SK-N-SH (cell line): ENCODE data around the gene SUPT5H. TPM values are rescaled to one million over a fixed set of nuclear protein-coding genes. Genes with fewer than 3 reads are reported as not detected.

Experiments used
- CTCF ChIA-PET: fragments of 300-600, 350-600 bp; formaldehyde crosslinking; extraction: SDS; loops from one replicate; lab custom pipeline; 2021; lab: Yijun Ruan, JAX
- POLR2A ChIA-PET: fragments of 350-600 bp; sonication (Branson Sonifier 250); formaldehyde crosslinking; extraction: SDS; loops from one replicate; lab custom pipeline; 2020; ENCODE audit warnings: antibody characterized with exemption, inconsistent platforms; lab: Yijun Ruan, JAX
- DNase-seq: peaks from one replicate; pipeline ENCODE4 v3.0.0; 2012
- H2AFZ ChIP-seq: fragments of 200-600 bp; sonication (generic); 2 replicates; pipeline ENCODE4 v1.8.1; 2016; ENCODE audit warnings: antibody characterized with exemption, mild to moderate bottlenecking, low read depth
- H3F3A ChIP-seq: fragments of 200-600 bp; sonication (generic); replicated peaks from 2 replicates; pipeline ENCODE3; 2016; ENCODE audit warnings: antibody characterized with exemption, mild to moderate bottlenecking; ENCODE audit not compliant: insufficient read depth
- H3K27ac ChIP-seq, 2 experiments: fragments of 200-500 bp in 1 of 2; fragments of 200-600 bp in 1 of 2; sonication (Bioruptor generic) in 1 of 2; sonication (generic), shearing (Covaris generic) in 1 of 2; 2 replicates each; pipeline versions ENCODE4 v1.5.1 to v1.6.1; 2014 to 2016; ENCODE audit warnings: low read depth in 2 of 2, inconsistent platforms in 1 of 2, low read length in 1 of 2, mild to moderate bottlenecking in 1 of 2, mixed read lengths in 1 of 2
- H3K27me3 ChIP-seq: fragments of 200-600 bp; sonication (generic), shearing (Covaris generic); 2 replicates; pipeline ENCODE4 v1.6.1; 2016; ENCODE audit warnings: mixed run types; ENCODE audit not compliant: insufficient read depth
- H3K36me3 ChIP-seq, 2 experiments: fragments of 200-500 bp in 1 of 2; fragments of 200-600 bp in 1 of 2; sonication (Bioruptor generic) in 1 of 2; sonication (generic) in 1 of 2; replicated peaks in 1 of 2; 2 replicates each; pipeline versions ENCODE3 to v1.5.1; 2014 to 2016; ENCODE audit warnings: low read length in 1 of 2, mild to moderate bottlenecking in 1 of 2; ENCODE audit not compliant: insufficient read depth in 2 of 2, control insufficient read depth in 1 of 2
- H3K4me1 ChIP-seq, 2 experiments: fragments of 200-500 bp in 1 of 2; fragments of 200-600 bp in 1 of 2; sonication (Bioruptor generic) in 1 of 2; sonication (generic), shearing (Covaris generic) in 1 of 2; 2 replicates each; pipeline versions ENCODE4 v1.5.1 to v1.6.1; 2014 to 2016; ENCODE audit warnings: low read depth in 1 of 2, low read length in 1 of 2, mixed run types in 1 of 2; ENCODE audit not compliant: insufficient read depth in 2 of 2, control insufficient read depth in 1 of 2
- H3K4me2 ChIP-seq: fragments of 200-600 bp; sonication (generic), shearing (Covaris generic); 2 replicates; pipeline ENCODE4 v1.6.1; 2017; ENCODE audit warnings: mixed run types
- H3K4me3 ChIP-seq, 2 experiments: fragments of 200-500 bp in 1 of 2; fragments of 200-600 bp in 1 of 2; sonication (Bioruptor generic) in 1 of 2; sonication (generic), shearing (Covaris generic) in 1 of 2; 2 replicates each; pipeline versions ENCODE4 v1.5.1 to v1.8.1; 2014 to 2016; ENCODE audit warnings: low read depth in 2 of 2, inconsistent platforms in 1 of 2, low read length in 1 of 2, mild to moderate bottlenecking in 1 of 2, mixed read lengths in 1 of 2, moderate library complexity in 1 of 2
- H3K79me2 ChIP-seq: fragments of 200-600 bp; sonication (generic); 2 replicates; pipeline ENCODE4 v1.8.1; 2017; ENCODE audit warnings: mild to moderate bottlenecking; ENCODE audit not compliant: insufficient read depth
- H3K9ac ChIP-seq: fragments of 200-600 bp; sonication (generic); 2 replicates; pipeline ENCODE4 v1.6.1; 2017; ENCODE audit warnings: mixed run types
- H3K9me2 ChIP-seq: fragments of 200-600 bp; sonication (generic); 2 replicates; pipeline ENCODE4 v1.6.1; 2017; ENCODE audit warnings: mixed run types
- H3K9me3 ChIP-seq: fragments of 200-600 bp; sonication (generic); 2 replicates; pipeline ENCODE4 v1.6.1; 2017; ENCODE audit warnings: mixed run types, mild to moderate bottlenecking, moderate library complexity
- H4K20me1 ChIP-seq: fragments of 200-600 bp; sonication (generic); 2 replicates; pipeline ENCODE4 v1.6.1; 2017; ENCODE audit warnings: mild to moderate bottlenecking, mixed run types; ENCODE audit not compliant: insufficient read depth
- CHD2 ChIP-seq: fragments of 150-350 bp; IDR thresholded peaks from 2 replicates; pipeline ENCODE4 v1.6.1; 2018; ENCODE audit warnings: low read length; ENCODE audit not compliant: partially characterized antibody
- EP300 ChIP-seq, 2 experiments: IDR thresholded peaks; 2 replicates each; pipeline versions ENCODE4 v1.4.0 to v1.6.1; 2012; ENCODE audit warnings: borderline replicate concordance in 1 of 2, low read depth in 1 of 2, low read length in 1 of 2
- EZH2phosphoT487 ChIP-seq: fragments of 200-600 bp; sonication (generic); IDR thresholded peaks from 2 replicates; pipeline ENCODE4 v1.6.1; 2017; ENCODE audit warnings: low read depth, mixed run types, mild to moderate bottlenecking, antibody characterized with exemption, moderate library complexity, borderline replicate concordance
- FOSL2 ChIP-seq: IDR thresholded peaks from 2 replicates; pipeline ENCODE4 v1.4.0; 2012; ENCODE audit warnings: low read depth, mild to moderate bottlenecking, moderate library complexity, borderline replicate concordance
- FOXM1 ChIP-seq: IDR thresholded peaks from 2 replicates; pipeline ENCODE4 v1.4.0; 2012; ENCODE audit warnings: low read depth, mild to moderate bottlenecking
- GABPA ChIP-seq: IDR thresholded peaks from 2 replicates; pipeline ENCODE4 v1.4.0; 2012; ENCODE audit warnings: low read depth, mild to moderate bottlenecking
- JUND ChIP-seq: IDR thresholded peaks from 2 replicates; pipeline ENCODE4 v1.4.0; 2012
- MXI1 ChIP-seq: IDR thresholded peaks from 2 replicates; pipeline ENCODE4 v1.6.1; 2012; ENCODE audit warnings: mild to moderate bottlenecking, low read depth, low read length, improper control_type of control experiment
- NFIC ChIP-seq: IDR thresholded peaks from 2 replicates; pipeline ENCODE4 v1.4.0; 2012; ENCODE audit warnings: borderline replicate concordance
- POLR2AphosphoS5 ChIP-seq: IDR thresholded peaks from 2 replicates; pipeline ENCODE4 v1.6.1; 2012; ENCODE audit warnings: low read depth, low read length
- RAD21 ChIP-seq: IDR thresholded peaks from 2 replicates; pipeline ENCODE4 v1.6.1; 2012; ENCODE audit warnings: mild to moderate bottlenecking, low read length
- RFX5 ChIP-seq: IDR thresholded peaks from 2 replicates; pipeline ENCODE4 v1.6.1; 2012; ENCODE audit warnings: mild to moderate bottlenecking, improper control_type of control experiment, low read length
- SMC3 ChIP-seq: IDR thresholded peaks from 2 replicates; pipeline ENCODE4 v1.6.1; 2012; ENCODE audit warnings: low read depth, low read length, improper control_type of control experiment
- YY1 ChIP-seq: IDR thresholded peaks from 2 replicates; pipeline ENCODE4 v1.4.0; 2012; ENCODE audit warnings: low read depth, mild to moderate bottlenecking
- WGBS: methylation state at CpG from one replicate; pipeline ENCODE4 v1.1.6; 2017; ENCODE audit warnings: low lambda C conversion rate; 5-methylcytosine and 5-hydroxymethylcytosine counted together
- polyA plus RNA-seq, 3 experiments: library from polyadenylated mRNA; depleted of rRNA; stranded (reverse); fragments of >200 nt; gene quantifications; 2 replicates each; pipeline ENCODE4 v1.2.3, GENCODE V29; 2012
- TF ChIP-seq, protein P1 (sequence below): IDR thresholded peaks from 2 replicates; pipeline ENCODE4 v1.6.1; 2012; ENCODE audit warnings: mild to moderate bottlenecking, low read depth, low read length, moderate library complexity
- TF ChIP-seq, protein P2 (sequence below): IDR thresholded peaks from 2 replicates; pipeline ENCODE4 v1.4.0; 2012; ENCODE audit warnings: low read depth
- TF ChIP-seq, protein P3 (sequence below): fragments of 150-350 bp; IDR thresholded peaks from 2 replicates; pipeline ENCODE4 v1.6.1; 2017; ENCODE audit warnings: antibody characterized with exemption, low read length, low read depth, borderline replicate concordance
- TF ChIP-seq, protein P4 (sequence below): IDR thresholded peaks from 2 replicates; pipeline ENCODE4 v1.4.0; 2012; ENCODE audit warnings: low read depth, borderline replicate concordance
- TF ChIP-seq, protein P5 (sequence below): IDR thresholded peaks from 2 replicates; pipeline ENCODE4; 2012

The SUPT5H gene
- polyA plus RNA-seq, 1 of the 3 experiments (the other 2 are of a cell fraction) = 137 TPM

DNA sequence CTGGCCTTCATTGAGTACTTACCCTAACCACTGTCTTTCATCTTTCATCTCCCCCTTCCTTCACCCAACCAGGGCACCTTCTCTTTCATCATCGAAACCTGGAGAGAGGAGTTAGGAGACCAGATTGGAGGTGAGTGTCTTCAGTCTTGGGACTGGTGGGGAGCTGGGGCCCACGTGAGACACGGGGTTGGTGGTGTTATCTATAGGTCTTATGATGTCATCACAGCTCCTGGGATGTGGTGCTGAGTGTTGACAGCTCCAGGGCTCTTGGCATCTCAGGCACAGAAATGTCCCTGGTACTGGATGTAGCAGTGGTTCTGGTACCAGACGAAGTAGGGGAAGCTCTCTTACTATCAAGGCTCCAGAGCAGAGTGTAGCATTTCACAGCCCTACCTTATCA, 55.2 kb downstream of the SUPT5H start:
- no peak overlapping the region for H3K4me2 ChIP-seq
- H3K79me2 ChIP-seq = no peaks in the 10 kb centered on the region
- H3F3A ChIP-seq = no peaks in the 10 kb centered on the region
- 25% methylated on average over 4 of the region's 4 CpGs for WGBS
- DNase-seq = no peak
- ChIA-PET POLR2A (no interaction called here), CTCF (interaction anchor here (1.0 to 3.0 kb wide), 3 partner anchors 26 to 39 kb away, joined by 3 to 15 read pairs (median 13); partner anchors contain the start of gene EID2B)
- H3K27me3 ChIP-seq = no peaks in the 10 kb centered on the region; the same call in 1 of the 2 replicates
- no peaks in the 10 kb centered on the region for H3K9me3 ChIP-seq
- H2AFZ ChIP-seq = no peak overlapping the region
- H3K4me1 ChIP-seq = peaks cover 0 to 9% of the 10 kb centered on the region in 2 experiments; a peak in 1 of 4 replicates
- no peak overlapping the region for H3K27ac ChIP-seq
- no peak overlapping the region for H3K4me3 ChIP-seq
- H4K20me1 ChIP-seq = no peaks in the 10 kb centered on the region
- no peaks in the 10 kb centered on the region for H3K36me3 ChIP-seq
- H3K9me2 ChIP-seq = no peaks in the 10 kb centered on the region
- TF ChIP-seq MXI1 (no peak), SMC3 (no peak), NFIC (no peak)
- no peak overlapping the region for H3K9ac ChIP-seq

DNA sequence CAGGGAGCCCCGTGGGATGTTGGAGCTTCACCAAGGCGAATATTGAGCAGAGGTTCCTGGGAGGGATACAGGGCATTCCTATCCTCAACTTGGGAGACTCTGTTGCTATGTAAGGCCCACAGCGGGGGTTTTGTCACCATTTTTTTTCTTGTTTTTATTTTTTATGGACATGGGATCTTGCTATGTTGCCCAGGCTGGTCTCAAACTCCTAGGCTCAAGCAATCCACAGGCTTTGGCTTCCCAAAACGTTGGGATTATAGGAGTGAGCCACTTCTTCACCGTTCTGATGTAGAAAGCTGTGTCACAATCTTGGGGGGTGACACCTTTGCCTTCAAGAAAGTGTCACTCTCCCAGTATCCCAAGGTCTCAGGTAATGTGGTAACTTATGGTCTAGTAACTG, 56.0 kb downstream of the SUPT5H start:
- 39% methylated on average over 5 of the region's 5 CpGs for WGBS
- Histone ChIP-seq H3K27me3 (no peaks in the 10 kb centered on the region; the same call in 1 of the 2 replicates), H3K79me2 (no peaks in the 10 kb centered on the region), H2AFZ (no peak overlapping the region), H3K4me2 (no peak overlapping the region), H3K9me2 (no peaks in the 10 kb centered on the region), H3K4me1 (peaks cover 0 to 9% of the 10 kb centered on the region in 2 experiments; a peak in 1 of 4 replicates), H3K36me3 (no peaks in the 10 kb centered on the region), H4K20me1 (no peaks in the 10 kb centered on the region), H3K4me3 (no peak overlapping the region), H3K9ac (no peak overlapping the region), H3K9me3 (no peaks in the 10 kb centered on the region), H3K27ac (no peak overlapping the region), H3F3A (no peaks in the 10 kb centered on the region)
- no peak for DNase-seq
- ChIA-PET POLR2A (no interaction called here), CTCF (interaction anchor here (2.0 to 3.0 kb wide), 3 partner anchors 10 to 32 kb away, joined by 4 to 15 read pairs (median 13); partner anchors contain the start of gene EID2B)
- no peak for TF ChIP-seq MXI1
- TF ChIP-seq, protein P1, sequence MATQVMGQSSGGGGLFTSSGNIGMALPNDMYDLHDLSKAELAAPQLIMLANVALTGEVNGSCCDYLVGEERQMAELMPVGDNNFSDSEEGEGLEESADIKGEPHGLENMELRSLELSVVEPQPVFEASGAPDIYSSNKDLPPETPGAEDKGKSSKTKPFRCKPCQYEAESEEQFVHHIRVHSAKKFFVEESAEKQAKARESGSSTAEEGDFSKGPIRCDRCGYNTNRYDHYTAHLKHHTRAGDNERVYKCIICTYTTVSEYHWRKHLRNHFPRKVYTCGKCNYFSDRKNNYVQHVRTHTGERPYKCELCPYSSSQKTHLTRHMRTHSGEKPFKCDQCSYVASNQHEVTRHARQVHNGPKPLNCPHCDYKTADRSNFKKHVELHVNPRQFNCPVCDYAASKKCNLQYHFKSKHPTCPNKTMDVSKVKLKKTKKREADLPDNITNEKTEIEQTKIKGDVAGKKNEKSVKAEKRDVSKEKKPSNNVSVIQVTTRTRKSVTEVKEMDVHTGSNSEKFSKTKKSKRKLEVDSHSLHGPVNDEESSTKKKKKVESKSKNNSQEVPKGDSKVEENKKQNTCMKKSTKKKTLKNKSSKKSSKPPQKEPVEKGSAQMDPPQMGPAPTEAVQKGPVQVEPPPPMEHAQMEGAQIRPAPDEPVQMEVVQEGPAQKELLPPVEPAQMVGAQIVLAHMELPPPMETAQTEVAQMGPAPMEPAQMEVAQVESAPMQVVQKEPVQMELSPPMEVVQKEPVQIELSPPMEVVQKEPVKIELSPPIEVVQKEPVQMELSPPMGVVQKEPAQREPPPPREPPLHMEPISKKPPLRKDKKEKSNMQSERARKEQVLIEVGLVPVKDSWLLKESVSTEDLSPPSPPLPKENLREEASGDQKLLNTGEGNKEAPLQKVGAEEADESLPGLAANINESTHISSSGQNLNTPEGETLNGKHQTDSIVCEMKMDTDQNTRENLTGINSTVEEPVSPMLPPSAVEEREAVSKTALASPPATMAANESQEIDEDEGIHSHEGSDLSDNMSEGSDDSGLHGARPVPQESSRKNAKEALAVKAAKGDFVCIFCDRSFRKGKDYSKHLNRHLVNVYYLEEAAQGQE = no peak
- no peak for TF ChIP-seq RAD21
- TF ChIP-seq YY1 = no peak
- TF ChIP-seq, protein P2, sequence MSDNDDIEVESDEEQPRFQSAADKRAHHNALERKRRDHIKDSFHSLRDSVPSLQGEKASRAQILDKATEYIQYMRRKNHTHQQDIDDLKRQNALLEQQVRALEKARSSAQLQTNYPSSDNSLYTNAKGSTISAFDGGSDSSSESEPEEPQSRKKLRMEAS = no peak
- TF ChIP-seq, protein P3, sequence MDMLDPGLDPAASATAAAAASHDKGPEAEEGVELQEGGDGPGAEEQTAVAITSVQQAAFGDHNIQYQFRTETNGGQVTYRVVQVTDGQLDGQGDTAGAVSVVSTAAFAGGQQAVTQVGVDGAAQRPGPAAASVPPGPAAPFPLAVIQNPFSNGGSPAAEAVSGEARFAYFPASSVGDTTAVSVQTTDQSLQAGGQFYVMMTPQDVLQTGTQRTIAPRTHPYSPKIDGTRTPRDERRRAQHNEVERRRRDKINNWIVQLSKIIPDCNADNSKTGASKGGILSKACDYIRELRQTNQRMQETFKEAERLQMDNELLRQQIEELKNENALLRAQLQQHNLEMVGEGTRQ = no peak
- TF ChIP-seq SMC3 = no peak
- no peak for TF ChIP-seq JUND
- TF ChIP-seq FOSL2 = no peak
- TF ChIP-seq GABPA = no peak
- TF ChIP-seq POLR2AphosphoS5 = no peak
- TF ChIP-seq CHD2 = no peak
- no peak for TF ChIP-seq NFIC
- no peak for TF ChIP-seq RFX5
- TF ChIP-seq, protein P4, sequence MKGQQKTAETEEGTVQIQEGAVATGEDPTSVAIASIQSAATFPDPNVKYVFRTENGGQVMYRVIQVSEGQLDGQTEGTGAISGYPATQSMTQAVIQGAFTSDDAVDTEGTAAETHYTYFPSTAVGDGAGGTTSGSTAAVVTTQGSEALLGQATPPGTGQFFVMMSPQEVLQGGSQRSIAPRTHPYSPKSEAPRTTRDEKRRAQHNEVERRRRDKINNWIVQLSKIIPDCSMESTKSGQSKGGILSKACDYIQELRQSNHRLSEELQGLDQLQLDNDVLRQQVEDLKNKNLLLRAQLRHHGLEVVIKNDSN = no peak
- TF ChIP-seq EP300 (IDR thresholded peaks at IDR 0.05; ENCODE audit: borderline replicate concordance in 1 of 2, low read depth in 1 of 2, low read length in 1 of 2) = no peak
- no peak for TF ChIP-seq EZH2phosphoT487
- TF ChIP-seq, protein P5, sequence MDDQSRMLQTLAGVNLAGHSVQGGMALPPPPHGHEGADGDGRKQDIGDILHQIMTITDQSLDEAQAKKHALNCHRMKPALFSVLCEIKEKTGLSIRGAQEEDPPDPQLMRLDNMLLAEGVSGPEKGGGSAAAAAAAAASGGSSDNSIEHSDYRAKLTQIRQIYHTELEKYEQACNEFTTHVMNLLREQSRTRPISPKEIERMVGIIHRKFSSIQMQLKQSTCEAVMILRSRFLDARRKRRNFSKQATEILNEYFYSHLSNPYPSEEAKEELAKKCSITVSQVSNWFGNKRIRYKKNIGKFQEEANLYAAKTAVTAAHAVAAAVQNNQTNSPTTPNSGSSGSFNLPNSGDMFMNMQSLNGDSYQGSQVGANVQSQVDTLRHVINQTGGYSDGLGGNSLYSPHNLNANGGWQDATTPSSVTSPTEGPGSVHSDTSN = no peak
- TF ChIP-seq FOXM1 = no peak
